NCI-H1048 (cell line): ENCODE results near the gene DCTN1.

ENCODE experiments used
- DNase-seq: peaks from one replicate; lab custom pipeline; 2025; lab: John Stamatoyannopoulos, UW

DCTN1 gene

DNA sequence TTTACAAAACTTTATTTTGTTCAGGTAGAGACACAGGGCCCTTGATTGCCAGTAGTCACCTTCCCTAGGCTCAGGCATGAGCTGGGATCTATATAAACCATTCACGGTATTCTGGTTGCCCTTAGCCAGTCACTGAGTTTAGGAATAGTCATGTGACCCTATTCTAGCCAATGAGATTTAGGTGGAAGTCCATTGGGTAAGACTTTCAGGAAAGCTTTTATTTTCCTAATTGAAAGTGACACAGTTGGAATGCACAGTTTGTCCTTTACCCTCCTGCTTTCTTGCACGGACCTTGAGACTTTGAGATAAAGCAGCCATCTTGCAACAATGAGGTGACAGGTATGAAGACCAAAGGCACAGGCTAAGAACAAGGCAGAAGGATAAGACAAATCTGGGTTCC lies 58.4 kb downstream of the DCTN1 start:
- no peak for DNase-seq

DNA sequence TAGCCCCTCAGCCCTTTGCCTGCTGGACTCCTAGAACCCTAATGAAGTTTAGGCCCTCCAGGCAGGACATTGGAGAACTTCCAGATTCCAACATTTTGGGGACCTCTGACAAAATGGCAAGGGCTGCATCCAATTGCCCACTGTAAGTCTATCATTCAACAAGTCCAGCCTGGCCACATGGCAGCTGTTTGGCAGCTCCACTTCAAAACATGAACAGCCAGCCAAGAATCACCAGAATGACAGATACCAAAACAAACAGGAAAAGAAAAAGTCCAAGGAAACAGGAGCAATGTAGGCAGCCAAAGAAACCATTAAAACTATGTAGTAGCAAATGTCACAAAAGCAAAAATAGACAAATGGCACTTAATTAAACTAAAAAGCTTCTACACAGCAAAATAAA lies 62.4 kb downstream of the DCTN1 start:
- DNase-seq: no peak

DNA sequence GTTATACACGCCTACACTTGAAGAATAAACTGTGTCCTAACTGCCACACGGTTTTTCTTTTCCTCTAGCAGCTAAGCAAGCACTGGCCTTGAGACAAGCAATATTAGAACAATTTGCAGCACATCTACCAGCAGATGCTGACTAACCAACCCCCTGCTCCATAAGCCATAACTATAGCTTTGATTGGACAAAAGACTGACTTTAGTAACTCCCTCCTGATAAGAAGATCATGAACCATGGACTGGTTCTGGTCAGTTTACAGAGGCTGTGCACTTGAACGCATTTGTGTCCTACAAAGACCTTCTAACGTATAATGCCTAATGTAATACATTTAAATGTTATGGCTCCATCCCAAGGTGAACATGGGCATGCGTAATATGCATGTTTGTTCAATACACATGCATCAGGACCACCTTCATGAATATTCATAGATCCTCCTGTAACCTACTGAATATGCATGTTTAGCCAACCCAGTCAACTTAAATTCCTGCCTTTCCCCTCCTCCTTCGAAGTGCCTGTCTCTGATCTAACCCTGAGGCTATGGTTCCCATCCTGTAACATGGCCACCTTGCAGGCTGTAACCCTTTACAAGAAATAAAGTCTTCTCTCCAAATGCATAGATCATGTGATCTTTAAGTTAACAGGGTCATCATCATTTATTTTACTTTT lies 63.4 kb downstream of the DCTN1 start:
- DNase-seq: no peak

DNA sequence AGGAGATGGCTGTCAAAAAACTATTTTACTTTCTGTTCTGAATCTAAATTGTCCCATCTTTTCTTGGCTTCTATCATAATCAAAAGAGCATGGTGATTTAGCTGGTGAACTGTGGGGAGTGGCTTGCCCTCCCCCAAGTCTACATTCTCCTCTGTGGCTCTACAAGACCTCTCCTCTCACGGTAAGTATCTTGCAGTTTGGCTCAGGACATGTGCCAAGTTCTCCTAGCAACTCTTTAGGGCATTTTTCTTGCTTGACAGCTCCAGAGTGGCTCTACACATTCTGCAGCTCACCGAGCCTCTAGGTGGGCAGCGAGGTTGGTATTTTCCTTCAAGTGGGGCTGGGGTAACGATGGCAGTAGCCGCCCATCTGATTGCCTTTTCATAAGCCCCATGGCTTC lies 66.0 kb downstream of the DCTN1 start:
- DNase-seq: no peak

DNA sequence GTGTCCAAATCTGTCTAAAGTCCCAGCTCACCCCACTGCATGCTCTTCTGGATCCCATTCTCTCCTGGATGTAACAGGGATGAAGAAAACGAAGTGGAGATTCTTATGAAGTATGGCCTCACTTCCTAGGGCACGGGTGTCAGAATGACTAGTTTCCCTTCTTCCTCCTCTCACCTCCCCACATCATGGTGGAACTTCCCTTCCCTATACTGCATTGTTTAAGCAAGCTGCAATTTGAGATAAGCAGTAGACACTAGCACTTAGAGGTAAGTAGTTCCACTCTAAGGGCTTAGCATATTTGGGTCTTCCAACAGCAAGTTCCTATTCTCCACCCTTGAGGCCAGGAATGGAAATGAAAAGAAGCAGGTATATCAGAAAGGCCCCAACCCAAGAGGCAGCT lies 66.6 kb downstream of the DCTN1 start:
- no peak for DNase-seq

DNA sequence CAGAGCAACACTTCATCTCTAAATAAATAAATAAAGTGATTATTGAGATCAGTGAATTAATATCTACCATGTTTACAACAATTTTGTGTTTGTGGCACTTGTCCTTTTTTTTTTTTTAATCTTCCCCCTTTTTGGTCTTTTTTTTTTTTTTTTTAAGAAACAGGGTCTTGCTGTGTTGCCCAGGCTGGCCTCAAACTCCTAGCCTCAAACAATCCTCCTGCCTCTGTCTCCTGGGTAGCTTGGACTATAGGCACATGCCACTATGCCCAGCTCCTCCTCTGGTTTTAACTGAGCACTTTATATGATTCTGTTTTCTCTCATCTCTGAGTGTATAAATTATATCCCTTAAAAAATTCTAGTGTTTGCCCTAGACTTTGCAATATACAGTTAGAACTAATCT lies 67.2 kb downstream of the DCTN1 start:
- no peak for DNase-seq
